Measurements from ENCODE around the gene RNF227.
"Not testable (repeated sequence)": the region's sequence is repeated elsewhere in the genome, so short reads cannot be mapped to it uniquely, and the experiment has no call there.

Gene RNF227

DNA sequence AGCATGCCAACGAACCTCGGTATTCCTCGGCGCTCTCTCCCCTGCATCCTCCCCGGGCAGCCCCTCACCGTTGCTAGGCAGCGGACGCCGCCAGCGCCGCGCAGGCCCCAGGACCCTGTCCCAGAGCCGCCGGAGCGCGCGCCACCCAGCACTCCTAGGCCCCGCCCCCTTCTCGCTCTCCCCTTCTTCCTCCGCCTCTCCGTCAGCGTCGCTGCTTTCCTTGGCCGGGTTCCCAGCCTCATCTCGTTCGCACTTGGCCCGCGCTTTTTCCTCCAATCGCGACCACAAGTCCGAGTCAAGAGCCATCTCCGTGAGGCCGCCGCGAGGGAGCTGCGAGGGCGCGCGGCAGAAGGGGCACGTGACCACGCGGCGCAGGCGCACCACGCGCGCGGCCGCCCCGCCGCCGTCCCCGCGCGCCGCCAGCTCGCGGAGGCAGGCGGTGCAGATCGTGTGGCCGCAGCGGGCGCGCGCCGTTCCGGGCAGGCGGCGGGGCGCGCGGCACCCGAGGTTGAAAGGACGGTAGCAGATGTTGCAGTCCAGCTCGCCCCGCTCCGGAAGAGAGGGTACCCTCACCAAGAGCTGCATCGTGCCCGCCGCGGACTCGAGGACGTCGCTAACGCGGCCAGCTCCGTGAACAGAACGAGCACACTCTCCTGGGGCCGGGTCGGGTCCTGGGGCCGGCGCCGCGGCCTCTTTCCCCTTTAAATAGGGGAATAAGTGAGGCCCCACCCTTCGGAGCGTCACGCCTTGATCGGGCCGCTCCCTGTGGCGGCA, at the start of gene RNF227:
Gene RNF227 (minus strand): TSS at position 679 of the 774 bp plus-strand sequence. CDS start 94 bp downstream, at position 585.
- peak; percentile 78 for DNase-seq (ENCODE audit: low read depth)

DNA sequence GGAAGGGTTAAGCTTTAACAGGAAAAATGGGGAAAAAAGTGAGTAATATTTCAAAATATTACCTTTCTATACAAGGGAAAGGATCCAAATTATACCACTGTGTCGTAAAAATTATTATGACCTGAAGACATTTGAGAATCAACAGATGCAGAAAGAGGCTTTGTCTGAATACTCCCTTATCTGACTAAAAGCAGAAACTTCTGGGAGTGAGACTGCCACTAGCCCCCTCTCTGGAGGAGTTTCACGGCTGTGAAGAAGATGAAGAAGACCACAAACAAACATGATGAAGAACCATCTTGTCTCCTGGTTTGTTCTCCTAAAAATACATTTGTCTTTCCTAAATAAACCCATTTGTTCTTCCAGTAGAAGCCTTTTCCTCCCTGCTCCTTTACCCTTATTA, 45.3 kb upstream of the RNF227 start:
- DNase-seq (ENCODE audit: low read depth) = no peak

- no peak for DNase-seq (ENCODE audit: low read depth)
Observed at GRCh38 chr17:7959503-7960253, 43.6 kb upstream of the RNF227 start.

GRCh38 chr17:7956228-7956965, 40.3 kb upstream of the RNF227 start:
- DNase-seq (ENCODE audit: low read depth) = no peak

DNA sequence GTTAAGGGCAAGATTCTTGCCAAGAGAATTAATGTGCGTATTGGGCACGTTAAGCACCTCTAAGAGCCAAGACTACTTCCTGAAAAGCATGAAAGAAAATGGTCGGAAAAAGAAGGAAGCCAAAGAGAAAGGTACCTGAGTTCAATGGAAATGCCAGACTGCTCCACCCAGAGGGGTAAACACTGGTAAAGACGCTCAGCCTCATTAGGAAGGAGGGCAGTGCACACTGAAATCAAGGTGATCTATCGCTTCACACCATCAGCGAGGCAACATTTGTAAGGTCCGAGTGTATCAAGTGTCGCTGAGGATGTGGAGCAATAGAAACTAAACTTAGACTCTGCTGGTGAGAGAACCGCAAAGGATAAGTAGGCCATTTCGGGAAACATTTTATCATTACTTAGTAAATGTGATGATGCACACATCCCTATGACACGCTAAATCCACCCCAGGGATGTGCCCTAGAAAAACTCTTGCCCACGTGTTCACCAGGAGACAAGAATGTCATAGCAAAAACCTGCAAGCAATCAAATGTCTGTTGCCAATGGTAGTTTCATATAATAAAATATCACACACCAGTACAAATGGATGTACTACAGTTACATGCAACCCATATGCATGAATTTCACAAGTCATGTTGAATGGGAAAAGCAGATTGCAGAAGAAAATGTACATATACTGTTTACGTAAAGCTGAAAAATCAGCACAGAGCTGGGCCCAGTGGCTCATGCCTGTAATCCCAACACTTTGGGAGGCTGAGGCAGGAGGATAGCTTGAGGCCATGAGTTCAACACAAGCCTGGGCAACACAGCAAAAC, 39.5 kb upstream of the RNF227 start:
- DNase-seq (ENCODE audit: low read depth) = no peak

DNA sequence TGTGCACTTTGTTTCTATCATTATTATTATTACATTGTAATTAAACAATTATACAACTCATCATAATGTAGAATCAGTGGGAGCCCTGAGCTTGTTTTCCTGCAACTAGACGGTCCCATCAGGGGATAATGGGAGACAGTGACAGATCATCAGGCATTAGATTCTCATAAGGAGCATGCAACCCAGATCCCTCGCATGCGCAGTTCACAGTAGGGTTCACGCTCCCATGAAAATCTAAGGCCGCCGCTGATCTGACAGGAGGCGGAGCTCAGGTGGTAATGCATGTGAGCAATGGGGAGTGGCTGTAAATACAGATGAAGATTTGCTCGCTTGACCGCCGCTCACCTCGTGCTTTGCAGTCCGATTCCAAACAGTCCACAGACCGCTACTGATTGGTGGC, 37.2 kb upstream of the RNF227 start:
- DNase-seq (ENCODE audit: low read depth) = not testable (repeated sequence)

- DNase-seq (ENCODE audit: low read depth) = peak; percentile 7
Observed at GRCh38 chr17:7951143-7951792, 35.2 kb upstream of the RNF227 start.

- DNase-seq (ENCODE audit: low read depth) = no peak
Observed at GRCh38 chr17:7950578-7950977, 34.5 kb upstream of the RNF227 start.

GRCh38 chr17:7947651-7948050, 31.6 kb upstream of the RNF227 start:
- DNase-seq (ENCODE audit: low read depth) = no peak

- DNase-seq (ENCODE audit: low read depth) = no peak
Observed at GRCh38 chr17:7946441-7946840, 30.4 kb upstream of the RNF227 start.

DNA sequence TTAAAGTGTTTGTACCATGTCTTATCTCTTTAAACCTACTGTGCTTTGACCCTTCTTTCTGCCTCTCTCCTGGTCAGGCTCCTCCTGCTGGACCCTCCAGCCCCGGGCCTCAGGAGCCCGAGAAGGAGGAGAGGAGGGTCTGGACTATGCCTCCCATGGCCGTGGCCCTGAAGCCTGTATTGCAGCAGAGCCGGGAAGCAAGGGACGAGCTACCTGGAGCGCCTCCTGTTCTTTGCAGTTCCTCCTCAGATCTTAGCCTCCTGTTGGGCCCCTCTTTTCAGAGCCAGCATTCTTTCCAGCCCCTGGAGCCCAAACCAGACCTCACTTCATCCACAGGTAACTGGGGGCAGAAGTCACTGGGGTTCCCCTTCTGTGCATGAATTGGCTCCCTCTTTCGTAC, 29.6 kb upstream of the RNF227 start:
- no peak for DNase-seq (ENCODE audit: low read depth)

GRCh38 chr17:7944326-7944725, 28.2 kb upstream of the RNF227 start:
- DNase-seq (ENCODE audit: low read depth) = no peak

- no peak for DNase-seq (ENCODE audit: low read depth)
Observed at GRCh38 chr17:7943291-7943690, 27.2 kb upstream of the RNF227 start.

- DNase-seq (ENCODE audit: low read depth) = no peak
Observed at GRCh38 chr17:7940743-7941142, 24.7 kb upstream of the RNF227 start.

GRCh38 chr17:7940034-7940433, 23.9 kb upstream of the RNF227 start:
- no peak for DNase-seq (ENCODE audit: low read depth)

DNA sequence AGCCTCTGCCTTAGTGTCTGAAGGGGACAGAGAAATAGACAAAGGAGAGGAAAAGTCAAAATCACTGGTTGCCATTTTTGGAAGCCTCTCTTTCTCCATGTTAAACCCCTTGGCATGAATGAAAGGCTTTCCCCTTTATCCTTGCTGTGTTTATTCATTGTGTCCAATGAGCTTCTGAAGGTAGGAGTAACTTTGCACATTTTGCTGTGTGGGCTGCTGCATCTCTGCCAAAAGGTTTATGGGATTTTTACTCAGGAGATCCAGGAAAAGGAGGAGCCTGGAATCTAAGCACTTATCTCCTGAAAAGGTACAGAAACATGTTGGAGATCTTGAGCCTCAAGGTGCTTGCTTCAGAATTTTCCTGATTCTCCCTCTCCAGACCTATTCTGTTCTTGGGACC, 19.8 kb upstream of the RNF227 start:
- DNase-seq (ENCODE audit: low read depth) = no peak

- DNase-seq (ENCODE audit: low read depth) = no peak
Observed at GRCh38 chr17:7932949-7933348, 16.9 kb upstream of the RNF227 start.

DNA sequence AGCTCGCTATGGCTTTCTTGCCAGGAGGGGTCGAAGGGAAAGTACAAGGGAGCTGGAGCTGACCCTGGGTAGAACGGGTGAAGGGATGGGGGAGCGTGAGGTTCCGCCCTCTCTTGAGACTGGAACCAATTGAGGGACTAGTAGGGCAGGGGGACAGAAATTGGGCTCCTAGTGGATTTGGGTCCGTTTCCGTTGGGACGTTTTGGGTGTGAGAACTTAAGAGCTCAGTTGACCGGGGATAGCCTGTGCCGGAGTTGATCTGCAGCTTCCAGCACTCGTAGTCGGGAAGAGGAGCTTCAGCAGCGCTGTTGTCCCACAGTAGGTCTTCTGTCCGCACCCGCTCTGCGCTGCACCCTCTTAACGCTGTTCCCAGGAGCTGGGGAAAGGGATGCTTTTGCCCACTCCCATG, 16.4 kb upstream of the RNF227 start:
- DNase-seq (ENCODE audit: low read depth) = no peak

- DNase-seq (ENCODE audit: low read depth) = peak; percentile 99
Observed at GRCh38 chr17:7931709-7932482, 15.8 kb upstream of the RNF227 start, which contains the start of the genes CNTROB and TRAPPC1. Gene CNTROB (plus strand): TSS chr17:7932206. CDS start chr17:7933080, 874 bp downstream. Gene TRAPPC1 (minus strand): TSS chr17:7931946. CDS start chr17:7931829, 117 bp downstream.

Data from stimulated activated CD8-positive, alpha-beta memory T cell treated with anti-CD3 and anti-CD28 coated beads, Interleukin-4, amount 100 ng/mL, for 24 hours (primary cell).